DMS114 treated with DMSO at 0.1 percent for 48 hours (cell line): ENCODE data around the gene APBA3.

Experiments
- DNase-seq: peaks from one replicate; lab custom pipeline; 2025; ENCODE audit not compliant: unreplicated experiment; lab: John Stamatoyannopoulos, UW

APBA3 gene

DNA sequence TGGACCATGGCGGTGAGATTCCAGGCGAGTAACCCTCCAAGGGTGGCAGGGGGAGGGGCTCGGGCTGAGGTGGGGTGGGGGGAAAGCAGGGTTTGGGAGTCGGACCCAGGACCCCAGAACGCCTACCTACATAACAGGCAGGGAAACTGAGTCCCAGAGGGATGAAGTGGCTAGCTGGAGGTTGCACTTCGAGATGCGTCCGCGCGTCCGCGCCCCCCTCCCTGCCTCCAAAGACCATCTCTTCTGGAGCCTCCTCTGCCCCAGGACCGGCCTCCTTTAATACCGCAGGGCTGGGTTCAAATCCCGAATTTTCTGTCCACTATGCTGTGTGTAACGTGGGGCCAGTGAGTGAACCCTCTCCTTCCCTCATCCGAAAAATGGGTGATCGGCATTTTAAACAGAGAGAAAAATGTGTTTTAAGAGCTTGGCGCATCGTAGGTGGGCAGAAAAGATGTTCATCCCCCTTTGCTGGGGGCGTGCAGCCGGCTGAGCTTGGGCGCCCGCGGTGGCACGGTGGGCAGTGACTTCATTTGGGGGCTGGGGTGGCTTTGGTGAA, 39.5 kb downstream of the APBA3 start:
- DNase-seq = no peak

DNA sequence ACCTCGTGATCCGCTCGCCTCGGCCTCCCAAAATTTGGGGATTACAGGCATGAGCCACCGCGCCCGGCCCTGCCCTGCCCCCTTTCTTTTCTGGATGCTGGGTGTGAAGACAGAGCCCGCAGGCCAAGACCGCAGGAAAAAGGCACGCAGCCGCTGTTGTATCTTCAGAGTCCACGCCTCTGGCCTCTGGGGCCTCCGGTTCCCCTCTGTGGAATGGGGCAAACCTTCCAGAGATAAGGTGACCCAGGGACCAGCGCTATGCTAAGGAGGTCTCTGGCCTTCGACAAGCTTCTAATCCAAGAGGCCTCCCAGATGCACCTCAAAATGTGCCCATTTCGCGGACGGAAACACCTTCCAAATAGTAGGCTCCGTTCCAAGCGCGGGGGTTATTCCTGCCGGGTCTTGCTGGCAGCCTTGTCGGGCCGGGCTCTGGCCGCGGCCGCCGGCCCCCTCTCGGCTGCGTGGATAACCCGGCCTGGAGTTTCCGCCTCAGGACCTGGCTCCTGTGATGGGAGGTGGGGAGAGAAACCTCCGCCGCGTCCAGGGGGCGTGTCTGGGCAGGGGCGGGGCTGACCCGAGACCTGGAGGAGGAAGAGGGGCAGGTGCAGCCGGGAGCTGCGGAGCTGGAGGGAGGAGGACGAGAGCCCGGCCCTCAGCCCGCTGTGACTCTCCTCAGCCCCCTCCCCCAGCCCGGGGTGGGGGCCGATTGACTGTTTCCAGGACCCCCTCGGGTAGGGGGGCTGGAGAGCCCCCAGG, 40.2 kb downstream of the APBA3 start:
- DNase-seq = peak; percentile 54

DNA sequence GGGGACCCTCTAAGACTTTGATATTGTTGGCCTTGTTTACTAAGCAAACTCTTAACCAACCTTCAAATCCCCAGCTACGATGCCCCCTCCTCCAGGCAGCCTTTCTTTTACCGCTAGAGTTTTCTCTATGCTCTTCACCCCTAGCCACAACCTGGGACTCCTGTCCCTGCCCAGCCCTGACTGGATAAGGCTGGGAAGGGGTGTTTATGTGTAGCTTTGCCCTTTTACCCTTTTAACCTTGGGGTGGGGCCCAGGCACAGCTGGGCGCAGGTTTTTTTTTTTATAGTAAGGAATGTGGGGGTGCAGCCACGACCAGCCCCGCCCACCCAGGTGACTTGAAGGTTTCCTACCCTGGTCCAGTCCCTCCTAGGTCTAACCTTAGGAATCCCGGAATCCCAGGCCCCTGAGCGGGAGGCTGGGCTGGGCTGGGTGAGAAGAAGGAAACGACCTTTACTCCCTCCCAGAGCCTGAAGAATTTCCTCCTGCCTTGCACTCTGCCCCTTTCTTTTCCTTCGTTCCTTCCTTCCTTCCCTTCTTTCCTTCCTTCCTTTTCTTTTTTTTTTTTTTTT, 41.1 kb downstream of the APBA3 start:
- DNase-seq = no peak

DNA sequence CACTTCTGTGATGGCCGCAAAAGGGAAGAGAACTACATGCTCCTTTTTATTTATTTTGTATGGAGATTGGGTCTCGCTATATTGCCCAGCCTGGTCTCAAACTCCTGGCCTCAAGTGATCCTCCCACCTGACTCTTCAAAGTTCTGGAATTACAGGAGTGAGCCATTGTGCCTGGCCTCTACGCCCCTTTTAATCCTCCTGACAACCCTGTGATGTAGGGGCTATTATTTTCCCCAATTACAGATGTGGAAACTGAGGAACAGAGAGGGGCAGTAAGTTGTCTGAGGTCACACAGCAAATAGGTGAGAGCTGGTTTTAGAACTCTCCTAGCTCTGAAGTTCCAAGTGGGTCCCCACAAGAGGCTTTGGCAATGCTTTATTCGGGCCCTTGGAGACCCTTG, 41.6 kb downstream of the APBA3 start:
- no peak for DNase-seq

DNA sequence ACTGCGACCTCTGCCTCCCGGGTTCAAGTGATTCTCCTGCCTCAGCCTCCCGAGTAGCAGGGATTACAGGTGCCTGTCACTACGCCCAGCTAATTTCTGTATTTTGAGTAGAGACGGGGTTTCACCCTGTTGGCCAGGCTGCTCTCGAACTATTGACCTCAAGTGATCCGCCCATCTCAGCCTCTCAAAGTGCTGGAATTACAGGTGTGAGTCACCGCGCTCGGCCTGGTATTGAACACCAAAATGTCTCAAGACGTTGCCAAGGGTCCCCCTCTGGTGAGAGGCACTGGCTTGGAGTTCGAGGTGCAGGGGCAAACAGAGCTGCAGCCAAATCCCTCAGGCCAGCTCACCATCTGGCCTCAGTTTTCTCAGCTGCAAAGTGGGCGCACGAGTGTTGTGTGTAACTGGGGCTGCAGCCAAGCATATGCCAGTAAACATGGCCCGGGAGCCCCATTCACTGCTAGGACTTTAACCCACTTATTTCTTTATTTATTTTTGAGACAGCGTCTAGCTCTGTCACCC, 45.3 kb downstream of the APBA3 start:
- no peak for DNase-seq

DNA sequence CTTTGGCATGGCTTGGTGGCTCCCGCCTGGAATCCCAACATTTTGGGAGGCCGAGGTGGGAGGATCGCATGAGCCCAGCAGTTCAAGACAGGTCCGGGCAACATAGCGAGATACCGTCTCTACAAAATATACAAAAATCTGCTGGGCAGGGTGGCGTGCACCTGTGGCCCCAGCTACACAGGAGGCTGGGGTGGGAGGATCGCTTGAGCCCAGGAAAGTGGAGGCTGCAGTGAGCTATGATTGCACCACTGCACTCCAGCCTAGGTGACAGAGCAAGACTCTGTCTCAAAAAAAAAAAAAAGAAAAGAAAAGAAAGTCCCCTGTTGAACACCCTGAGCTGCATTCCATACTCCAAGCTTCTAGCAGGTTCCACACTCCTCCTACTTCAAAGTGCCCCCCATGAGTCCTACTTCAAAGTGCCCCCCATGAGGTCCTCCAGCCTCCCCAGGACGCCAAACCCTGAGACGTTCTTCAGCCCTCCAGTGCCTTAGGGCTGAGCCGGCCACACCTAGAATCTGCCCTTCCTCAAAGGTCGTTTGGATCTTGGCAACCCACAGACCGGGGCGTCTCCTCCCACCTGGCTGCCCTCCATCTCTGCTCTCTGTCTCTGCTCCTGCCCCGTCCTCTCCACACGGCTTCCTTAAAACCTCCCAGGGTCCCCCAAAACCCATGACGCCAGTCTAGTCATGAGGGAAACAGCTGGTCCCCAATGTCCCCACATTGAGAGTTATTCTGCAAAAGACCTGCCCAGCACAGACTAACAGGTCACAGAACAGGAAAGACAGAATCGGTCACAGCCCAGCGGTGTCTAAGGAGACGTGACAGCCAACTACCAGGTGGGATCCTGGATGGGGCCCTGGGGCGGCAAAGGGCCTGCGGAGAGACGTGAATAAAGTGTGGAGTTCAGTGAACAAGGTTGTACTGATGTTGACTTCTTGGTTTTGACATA, 48.6 kb downstream of the APBA3 start:
- no peak for DNase-seq

DNA sequence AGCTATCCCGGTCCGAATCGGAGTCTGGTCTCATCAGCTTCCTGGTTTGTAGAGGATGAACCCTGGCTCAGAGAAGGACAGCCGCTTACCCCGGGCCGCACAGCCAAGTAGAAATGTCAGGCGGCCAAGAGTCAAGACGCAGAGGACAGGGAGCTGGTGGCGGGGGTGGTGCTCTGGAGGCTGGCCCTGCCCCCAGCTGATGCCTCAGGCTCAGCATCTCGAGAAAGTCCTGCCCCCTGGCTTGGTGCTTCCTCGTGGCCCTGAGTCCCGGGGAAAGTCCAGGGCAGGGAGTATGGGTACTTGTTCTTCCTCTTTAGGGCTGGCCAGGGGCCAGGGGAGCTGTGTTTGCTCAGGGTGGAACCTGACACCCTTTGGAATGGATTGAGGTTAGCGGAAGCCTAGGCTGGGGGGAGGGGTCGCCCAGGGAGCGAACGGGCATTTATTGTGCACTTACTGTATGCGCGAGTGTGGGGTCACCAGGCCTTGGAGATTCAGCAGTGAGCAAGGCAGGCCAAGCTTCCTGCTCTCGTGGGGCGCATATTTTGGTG, 51.2 kb downstream of the APBA3 start:
- no peak for DNase-seq

DNA sequence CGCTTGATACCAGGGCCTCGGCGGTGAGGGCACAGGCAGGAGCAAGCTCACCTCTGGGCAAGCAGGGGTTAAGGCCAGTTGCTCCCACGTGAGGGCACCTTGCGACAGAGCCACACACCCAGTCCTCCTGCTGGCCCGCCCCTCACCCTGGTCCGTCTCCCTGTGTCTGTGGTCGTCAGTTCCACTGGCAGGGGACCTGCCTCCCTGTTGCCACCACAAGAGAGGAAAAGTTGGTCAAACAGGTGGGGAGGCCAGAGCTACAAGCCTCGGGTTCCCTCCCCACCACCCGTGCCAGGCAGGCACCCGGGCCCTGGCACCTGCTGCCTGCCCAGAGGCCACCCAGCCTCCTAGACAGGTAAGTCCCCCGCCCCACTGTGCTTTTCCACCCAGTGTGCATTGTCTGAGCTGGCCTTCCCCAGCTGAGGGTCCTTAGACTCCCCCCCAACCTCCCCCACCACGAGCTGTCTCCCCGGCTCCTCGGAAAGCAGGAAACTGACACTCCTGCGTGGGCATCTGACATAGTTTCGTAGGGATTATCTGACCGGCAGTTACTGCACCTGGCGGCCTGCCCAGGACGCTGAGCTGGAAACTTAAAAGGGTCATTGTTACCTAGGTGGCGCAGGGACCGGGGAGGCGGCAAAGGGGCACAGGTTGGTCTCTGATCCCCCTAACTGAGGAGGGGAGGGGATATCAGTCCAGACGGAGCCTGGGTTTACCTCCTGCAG, 53.1 kb downstream of the APBA3 start, which contains the start of gene TJP3:
Gene TJP3, plus strand, starts transcription at position 178 of the 725 bp plus-strand sequence. CDS start 20,049 bp downstream, outside the sequence.
- no peak for DNase-seq

DNA sequence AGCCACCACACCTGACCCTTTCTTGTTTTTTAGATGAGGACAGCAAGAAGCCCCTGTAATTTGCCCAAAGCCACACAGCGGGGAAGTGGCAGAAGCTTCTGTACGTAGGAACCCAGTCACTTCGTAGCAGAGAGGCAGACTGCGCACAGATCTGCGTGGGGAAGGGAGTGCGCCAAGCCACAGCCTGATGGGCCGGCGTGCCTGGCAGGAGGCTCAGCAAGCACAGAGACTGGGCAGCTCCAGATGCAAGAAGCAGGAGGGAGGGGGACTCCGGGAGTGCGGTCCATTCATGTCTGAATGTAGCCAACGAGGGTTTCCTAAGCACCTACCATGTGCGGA, 53.7 kb downstream of the APBA3 start:
- DNase-seq = no peak

DNA sequence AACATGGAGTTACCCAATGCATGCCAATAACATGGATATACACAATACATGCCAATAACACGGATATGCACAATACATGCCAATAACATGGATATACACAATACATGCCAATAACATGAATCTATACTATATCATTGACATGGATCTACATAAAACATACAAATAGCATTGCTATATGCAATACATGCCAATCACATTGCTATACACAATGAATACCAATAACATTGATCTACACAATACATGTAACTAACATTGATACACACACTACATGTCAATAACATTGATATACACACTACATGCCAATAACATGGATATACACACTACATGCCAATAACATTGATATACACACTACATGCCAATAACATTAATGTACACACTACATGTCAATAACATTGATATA, 60.3 kb downstream of the APBA3 start:
- DNase-seq = no peak
